Peyer's patch (tissue), 4 donors: ENCODE measurements around the gene MAPK6. TPM values are rescaled to one million over a fixed set of nuclear protein-coding genes. Genes with fewer than 3 reads are reported as not detected.

ENCODE experiments used
- DNase-seq, 3 donors: peaks; one replicate each; pipeline ENCODE4 v3.0.0-alpha.2; 2017 to 2019
- H3K27ac ChIP-seq, 4 donors: fragments of 200-600 bp; sonication (generic); one replicate each; pipeline ENCODE4 v1.5.1; 2016 to 2019
- H3K27me3 ChIP-seq, 2 donors: fragments of 200-600 bp; sonication (generic); one replicate each; pipeline ENCODE4 v1.5.1; 2019
- H3K36me3 ChIP-seq, 3 donors: fragments of 200-600 bp; sonication (generic); one replicate each; pipeline ENCODE4 v1.5.1; 2016 to 2019
- H3K4me1 ChIP-seq, 4 donors: fragments of 200-600 bp; sonication (generic); one replicate each; pipeline ENCODE4 v1.5.1; 2016 to 2019
- H3K4me3 ChIP-seq, 4 donors: fragments of 200-600 bp; sonication (generic); 1 replicate in 3 of 4; 2 replicates in 1 of 4; pipeline ENCODE4 v1.5.1; 2016 to 2019; ENCODE audit warnings: mild to moderate bottlenecking in 1 of 4
- H3K9me3 ChIP-seq, 4 donors: fragments of 200-600 bp; sonication (generic); one replicate each; pipeline ENCODE4 v1.5.1; 2016 to 2019; ENCODE audit warnings: mild to moderate bottlenecking in 1 of 4
- CTCF ChIP-seq, 6 experiments: fragments of 450-650 bp in 4 of 6; fragments of 200-600 bp in 2 of 6; sonication (generic) in 1 of 6; IDR thresholded peaks; one replicate each; pipeline ENCODE4 v1.5.1; 2017 to 2019; ENCODE audit warnings: antibody characterized with exemption in 6 of 6, mild to moderate bottlenecking in 3 of 6, moderate library complexity in 1 of 6
- POLR2A ChIP-seq, 2 donors: fragments of 450-650 bp; IDR thresholded peaks; one replicate each; pipeline ENCODE4 v1.5.1; 2017; ENCODE audit warnings: antibody characterized with exemption in 2 of 2, mild to moderate bottlenecking in 2 of 2, moderate library complexity in 2 of 2
- total RNA-seq, 4 donors: library from RNA; depleted of rRNA; stranded (reverse); fragments of >200 nt; gene quantifications; one replicate each; pipeline ENCODE4 v1.1.0, GENCODE V29; 2016

Gene MAPK6
- total RNA-seq, 4 donors from 2014 or later, result 41.3 to 112 (median 72.3) TPM

GRCh38 chr15:52086011-52086786, 67.2 kb downstream of the MAPK6 start:
- TF ChIP-seq CTCF (IDR thresholded peaks at IDR 0.05) (no peak), POLR2A (IDR thresholded peaks at IDR 0.05) (no peak)
- H3K4me3 ChIP-seq, result no peak overlapping the region
- peaks cover 0 to 5% (median 2%) of the 10 kb centered on the region in 4 donors for H3K4me1 ChIP-seq
- peaks cover 0 to 10% (median 0%) of the 10 kb centered on the region in 4 donors for H3K9me3 ChIP-seq
- DNase-seq, result no peak
- no peaks in the 10 kb centered on the region for H3K27me3 ChIP-seq
- no peak overlapping the region for H3K27ac ChIP-seq
- no peaks in the 10 kb centered on the region for H3K36me3 ChIP-seq

GRCh38 chr15:52090193-52090592, 71.2 kb downstream of the MAPK6 start:
- no peak for DNase-seq
- H3K4me1 ChIP-seq, result peaks cover 0 to 17% (median 0%) of the 10 kb centered on the region in 4 donors
- no peaks in the 10 kb centered on the region for H3K36me3 ChIP-seq
- TF ChIP-seq CTCF (IDR thresholded peaks at IDR 0.05) (no peak), POLR2A (IDR thresholded peaks at IDR 0.05) (no peak)
- H3K27me3 ChIP-seq, result no peaks in the 10 kb centered on the region
- H3K4me3 ChIP-seq, result no peak overlapping the region
- no peak overlapping the region for H3K27ac ChIP-seq
- H3K9me3 ChIP-seq, result peaks cover 0 to 10% (median 0%) of the 10 kb centered on the region in 4 donors

DNA sequence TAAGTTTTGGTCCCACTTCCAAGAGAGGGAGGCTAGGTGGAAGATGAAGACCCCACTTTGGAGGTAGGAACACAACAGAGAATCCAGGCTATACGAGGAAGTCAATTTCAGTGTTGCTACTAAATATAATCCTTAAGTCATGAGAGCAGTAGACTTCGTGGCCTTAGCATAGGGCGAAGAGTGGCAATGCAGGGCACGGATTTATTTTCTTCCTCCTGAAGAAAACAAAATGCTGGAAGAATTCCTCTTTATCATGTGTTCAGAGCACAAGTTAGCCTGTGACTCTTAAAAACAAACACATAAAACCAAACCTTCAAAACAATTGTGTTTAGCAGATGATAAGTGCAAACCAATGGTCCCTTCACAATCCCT, 74.1 kb downstream of the MAPK6 start:
- Histone ChIP-seq H3K9me3 (no peaks in the 10 kb centered on the region), H3K27ac (no peak overlapping the region), H3K36me3 (no peaks in the 10 kb centered on the region), H3K4me1 (peaks cover 0 to 19% (median 0%) of the 10 kb centered on the region in 4 donors), H3K4me3 (no peak overlapping the region), H3K27me3 (no peaks in the 10 kb centered on the region)
- no peak for DNase-seq
- TF ChIP-seq CTCF (IDR thresholded peaks at IDR 0.05), result no peak
- TF ChIP-seq POLR2A (IDR thresholded peaks at IDR 0.05), result no peak

DNA sequence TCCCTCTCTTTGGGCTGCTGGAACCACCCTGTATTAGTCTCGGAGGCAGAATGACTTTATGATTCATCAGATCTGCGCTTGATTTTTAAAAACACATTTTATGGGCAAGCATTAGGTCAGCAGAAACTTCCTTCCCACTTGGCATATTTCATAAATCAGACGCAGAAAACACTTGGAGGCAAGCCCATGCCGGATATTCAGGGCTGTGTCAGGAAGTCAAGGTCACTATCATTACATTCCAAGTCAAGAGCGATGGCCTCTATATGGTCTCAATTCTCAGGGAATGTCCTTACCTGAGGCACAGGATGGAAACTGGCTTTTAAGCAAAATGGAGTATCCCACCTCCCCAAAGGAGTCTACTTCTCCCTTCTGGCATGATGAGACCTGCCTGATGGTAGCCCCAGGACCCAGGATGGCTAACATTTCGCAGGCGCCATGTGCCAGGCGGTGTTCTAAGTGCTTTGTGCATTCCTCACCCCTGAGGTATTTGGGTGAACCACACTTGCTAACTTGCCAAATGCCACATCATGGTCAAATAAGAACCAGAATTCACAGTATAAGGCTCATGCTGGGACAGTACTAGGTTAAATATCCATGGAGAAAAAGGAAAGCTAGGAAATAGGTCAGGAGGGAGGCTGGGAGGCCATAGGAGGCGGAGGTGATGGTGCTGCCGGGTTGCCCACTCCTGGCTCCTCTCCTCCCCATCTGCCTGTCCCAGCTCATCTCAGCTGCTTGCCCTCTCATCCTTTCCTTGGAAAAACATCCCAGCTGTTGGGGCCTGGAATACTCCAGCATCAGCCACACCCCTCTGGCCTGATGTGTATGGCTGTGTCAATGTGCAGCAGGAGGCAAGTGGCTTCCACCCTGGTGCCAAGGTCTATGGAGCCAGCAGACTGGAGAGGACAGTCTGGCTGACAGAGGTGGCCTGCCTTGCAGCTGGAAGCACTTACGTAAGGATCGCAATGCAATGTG, 74.8 kb downstream of the MAPK6 start:
- H3K4me3 ChIP-seq, result no peak overlapping the region
- H3K27ac ChIP-seq, result no peak overlapping the region
- H3K27me3 ChIP-seq, result no peaks in the 10 kb centered on the region
- no peaks in the 10 kb centered on the region for H3K9me3 ChIP-seq
- no peaks in the 10 kb centered on the region for H3K36me3 ChIP-seq
- H3K4me1 ChIP-seq, result peaks cover 0 to 19% (median 0%) of the 10 kb centered on the region in 4 donors
- TF ChIP-seq POLR2A (IDR thresholded peaks at IDR 0.05), result no peak
- TF ChIP-seq CTCF (IDR thresholded peaks at IDR 0.05), result no peak
- DNase-seq, result no peak

GRCh38 chr15:52094811-52095584, 76.0 kb downstream of the MAPK6 start:
- no peak for TF ChIP-seq POLR2A (IDR thresholded peaks at IDR 0.05)
- no peak for TF ChIP-seq CTCF (IDR thresholded peaks at IDR 0.05)
- H3K27me3 ChIP-seq, result no peaks in the 10 kb centered on the region
- no peak overlapping the region for H3K27ac ChIP-seq
- no peaks in the 10 kb centered on the region for H3K9me3 ChIP-seq
- H3K4me1 ChIP-seq, result peaks cover 0 to 19% (median 0%) of the 10 kb centered on the region in 4 donors
- H3K36me3 ChIP-seq, result no peaks in the 10 kb centered on the region
- H3K4me3 ChIP-seq, result no peak overlapping the region
- DNase-seq, result no peak
